Coronary artery (tissue), 2 donors: ENCODE data around the gene MTUS2.

ENCODE experiments used
- DNase-seq: peaks from one replicate; pipeline ENCODE4 v3.0.0-alpha.2; 2017; ENCODE audit warnings: low spot score
- H3K27ac ChIP-seq, 2 donors: fragments of 200-600 bp; sonication (generic); one replicate each; pipeline ENCODE4 v1.5.1; 2016 to 2019
- H3K4me3 ChIP-seq: fragments of 200-600 bp; sonication (generic); 2 replicates; pipeline ENCODE4 v1.5.1; 2016; ENCODE audit warnings: mild to moderate bottlenecking, moderate library complexity
- CTCF ChIP-seq: fragments of 200-600 bp; sonication (generic); IDR thresholded peaks from one replicate; pipeline ENCODE4 v1.5.1; 2019; ENCODE audit warnings: antibody characterized with exemption

MTUS2 gene

DNA sequence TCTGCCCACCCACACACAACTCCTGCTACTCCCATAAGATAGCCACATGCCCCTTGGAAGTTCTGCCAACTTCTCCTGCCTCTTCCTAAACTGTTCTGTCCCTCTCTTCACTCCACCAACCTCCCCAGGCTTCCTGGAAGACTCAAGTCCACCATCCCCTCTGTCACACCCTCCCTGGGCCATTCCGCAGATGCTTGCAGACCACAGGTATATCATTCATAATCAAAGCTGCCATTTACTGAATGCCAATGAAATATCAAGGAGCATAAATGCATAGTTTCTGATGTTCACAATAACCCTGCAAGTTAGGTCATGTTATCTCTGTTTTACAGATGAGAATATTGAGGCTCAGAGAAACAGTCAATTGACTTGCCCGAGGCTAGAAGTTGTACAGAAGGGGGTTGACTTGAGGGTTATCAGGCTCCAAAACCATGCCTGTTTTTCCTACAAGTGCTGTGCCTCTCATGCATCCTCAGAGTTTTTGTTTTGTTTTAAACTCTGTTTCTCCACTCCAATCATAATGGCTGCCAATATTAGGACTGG, 639.7 kb downstream of the MTUS2 start:
- no peak for TF ChIP-seq CTCF
- Histone ChIP-seq H3K4me3 (no peak overlapping the region), H3K27ac (no peak overlapping the region)
- no peak for DNase-seq

DNA sequence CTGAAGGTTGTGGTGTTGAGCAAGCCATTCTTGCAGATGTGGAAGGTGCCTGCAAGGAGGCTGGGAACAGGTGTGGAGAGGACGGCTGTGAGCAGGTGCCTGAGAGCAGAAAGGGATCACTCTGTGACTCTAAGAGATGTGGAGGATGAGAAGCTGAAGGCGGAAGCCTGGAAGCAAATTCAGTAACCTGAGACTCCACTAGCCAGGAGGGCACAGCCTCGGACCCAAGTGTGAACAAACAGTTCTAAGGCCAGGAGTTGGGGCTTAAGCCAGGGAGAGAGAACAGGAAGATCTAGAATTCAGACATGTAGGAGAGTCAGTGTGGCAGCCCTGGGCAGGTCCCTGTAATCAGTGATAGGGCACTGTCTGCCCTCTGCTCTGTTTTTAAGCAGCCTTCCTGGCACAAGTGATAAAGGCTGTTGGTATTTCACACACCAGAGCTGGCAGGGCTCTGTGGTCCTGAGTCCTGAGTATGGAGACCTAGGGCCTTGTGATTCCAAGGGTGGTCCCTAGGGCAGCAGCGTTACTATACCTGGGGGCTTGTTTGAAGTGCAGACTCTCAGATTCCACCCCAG, 644.1 kb downstream of the MTUS2 start:
- DNase-seq, result no peak

GRCh38 chr13:29465741-29466293, 645.7 kb downstream of the MTUS2 start:
- DNase-seq, result no peak
- no peak for TF ChIP-seq CTCF
- Histone ChIP-seq H3K27ac (no peak overlapping the region), H3K4me3 (no peak overlapping the region)

More for the DNA sequence above, 644.1 kb downstream of the MTUS2 start:
- H3K4me3 ChIP-seq, result no peak overlapping the region
- no peak overlapping the region for H3K27ac ChIP-seq
- TF ChIP-seq CTCF, result no peak

DNA sequence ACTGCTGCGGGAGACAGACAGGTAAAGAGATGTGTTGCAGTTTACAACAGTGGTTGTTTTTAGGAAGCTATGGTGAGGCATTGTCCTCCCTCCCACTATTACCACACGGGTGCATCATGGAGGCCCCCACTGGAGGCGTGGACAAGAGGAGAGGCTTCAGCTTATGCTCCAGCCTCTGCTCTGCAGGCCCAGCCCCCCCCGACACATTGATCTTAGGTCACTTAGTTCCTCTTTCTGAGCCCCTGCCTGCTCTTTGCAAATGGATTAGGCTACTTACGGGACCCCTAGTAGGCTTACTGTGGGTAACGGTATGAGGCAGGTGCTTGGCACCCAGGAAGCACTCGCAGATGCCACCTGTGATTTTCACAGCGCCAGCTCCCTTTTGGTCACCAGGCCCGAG, 651.4 kb downstream of the MTUS2 start:
- DNase-seq, result no peak
- Histone ChIP-seq H3K4me3 (no peak overlapping the region), H3K27ac (no peak overlapping the region)
- TF ChIP-seq CTCF, result no peak

- peak; percentile 56 for DNase-seq
- Histone ChIP-seq H3K4me3 (no peak overlapping the region), H3K27ac (no peak overlapping the region)
- peak; percentile 32 for TF ChIP-seq CTCF
Observed at GRCh38 chr13:29472332-29472961, 652.3 kb downstream of the MTUS2 start.

GRCh38 chr13:29473166-29473565, 653.0 kb downstream of the MTUS2 start:
- Histone ChIP-seq H3K27ac (no peak overlapping the region), H3K4me3 (no peak overlapping the region)
- no peak for TF ChIP-seq CTCF
- no peak for DNase-seq

- TF ChIP-seq CTCF, result no peak
- no peak overlapping the region for H3K27ac ChIP-seq
- H3K4me3 ChIP-seq, result no peak overlapping the region
- DNase-seq, result no peak
Observed at GRCh38 chr13:29474991-29475390, 654.9 kb downstream of the MTUS2 start.
